ENCODE measurements around the gene DNAH11. TPM values are rescaled to one million over a fixed set of nuclear protein-coding genes. Genes with fewer than 3 reads are reported as not detected.

DNAH11 gene
- total and polyA plus RNA-seq, 8 donors, result 0.46 to 3.8 (median 1.1) TPM

DNA sequence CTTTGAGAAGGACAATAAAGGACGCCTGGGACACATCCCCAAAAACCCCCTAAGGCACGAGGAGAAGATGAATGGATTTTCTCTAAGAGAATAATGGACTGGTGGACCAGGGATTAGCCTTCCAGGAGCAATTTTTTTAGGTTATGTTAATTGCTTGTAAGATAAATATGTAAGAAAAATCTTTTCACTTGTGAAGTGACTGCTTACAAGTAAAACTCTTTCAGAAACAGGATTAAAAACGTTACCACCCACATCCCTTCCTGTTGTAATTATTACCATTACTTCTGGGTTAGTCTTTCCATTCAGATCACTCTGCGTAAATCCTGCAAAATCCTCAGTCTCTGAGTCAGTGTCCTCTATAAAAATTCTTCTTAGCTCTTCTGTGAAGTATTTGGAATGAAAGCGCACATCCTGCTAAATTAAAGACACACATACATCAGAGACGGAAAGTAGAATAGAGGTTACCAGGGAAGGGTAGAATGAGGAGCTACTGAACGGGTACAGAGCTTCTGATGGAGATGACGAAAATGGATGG is 368.6 kb downstream of the DNAH11 start:
- WGBS, 2 donors, result 87 to 89% methylated on average over 8 of the region's 8 CpGs
- H3K4me3 ChIP-seq, result no peak overlapping the region
- no peak overlapping the region for H3K27ac ChIP-seq
- no peaks in the 10 kb centered on the region for H3K9me3 ChIP-seq
- DNase-seq (no peak), FAIRE-seq (no peak), ATAC-seq (no peak)
- intact Hi-C loops (cut with DNase I), result no loop called here
- TF ChIP-seq, protein P1, sequence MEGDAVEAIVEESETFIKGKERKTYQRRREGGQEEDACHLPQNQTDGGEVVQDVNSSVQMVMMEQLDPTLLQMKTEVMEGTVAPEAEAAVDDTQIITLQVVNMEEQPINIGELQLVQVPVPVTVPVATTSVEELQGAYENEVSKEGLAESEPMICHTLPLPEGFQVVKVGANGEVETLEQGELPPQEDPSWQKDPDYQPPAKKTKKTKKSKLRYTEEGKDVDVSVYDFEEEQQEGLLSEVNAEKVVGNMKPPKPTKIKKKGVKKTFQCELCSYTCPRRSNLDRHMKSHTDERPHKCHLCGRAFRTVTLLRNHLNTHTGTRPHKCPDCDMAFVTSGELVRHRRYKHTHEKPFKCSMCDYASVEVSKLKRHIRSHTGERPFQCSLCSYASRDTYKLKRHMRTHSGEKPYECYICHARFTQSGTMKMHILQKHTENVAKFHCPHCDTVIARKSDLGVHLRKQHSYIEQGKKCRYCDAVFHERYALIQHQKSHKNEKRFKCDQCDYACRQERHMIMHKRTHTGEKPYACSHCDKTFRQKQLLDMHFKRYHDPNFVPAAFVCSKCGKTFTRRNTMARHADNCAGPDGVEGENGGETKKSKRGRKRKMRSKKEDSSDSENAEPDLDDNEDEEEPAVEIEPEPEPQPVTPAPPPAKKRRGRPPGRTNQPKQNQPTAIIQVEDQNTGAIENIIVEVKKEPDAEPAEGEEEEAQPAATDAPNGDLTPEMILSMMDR (IDR thresholded peaks at IDR 0.05), result no peak
- no peaks in the 10 kb centered on the region for H3K27me3 ChIP-seq
- H3K4me1 ChIP-seq, result no peaks in the 10 kb centered on the region
- peaks cover 0 to 9% (median 0%) of the 10 kb centered on the region in 3 donors for H3K36me3 ChIP-seq

DNA sequence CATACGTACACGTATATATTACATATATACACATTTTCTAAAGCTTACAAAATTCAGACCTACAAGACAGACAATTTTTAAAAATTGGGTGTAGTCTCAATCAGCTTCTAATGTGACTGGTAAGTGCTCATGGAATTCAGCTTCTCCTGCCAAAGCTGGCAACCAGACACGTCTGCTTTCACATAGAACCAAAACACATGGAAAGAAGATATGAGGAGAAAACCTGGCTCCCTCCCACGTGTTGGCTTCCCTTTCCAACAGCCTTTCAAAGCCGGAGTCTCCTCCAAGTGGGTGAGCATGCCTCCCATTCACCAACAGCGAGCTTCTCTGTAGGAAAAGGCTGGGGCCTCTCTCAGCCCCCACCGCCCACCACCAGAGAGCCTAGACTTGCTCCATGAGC is 369.5 kb downstream of the DNAH11 start:
- WGBS, 2 donors, result 63 to 64% methylated on average over 7 of the region's 7 CpGs
- Histone ChIP-seq H3K27ac (no peak overlapping the region), H3K27me3 (no peaks in the 10 kb centered on the region), H3K4me3 (no peak overlapping the region), H3K9me3 (no peaks in the 10 kb centered on the region), H3K36me3 (peaks cover 0 to 9% (median 0%) of the 10 kb centered on the region in 3 donors), H3K4me1 (no peaks in the 10 kb centered on the region)
- ATAC-seq (no peak), FAIRE-seq (no peak), DNase-seq (no peak)
- TF ChIP-seq, protein P1 (IDR thresholded peaks at IDR 0.05), result no peak
- intact Hi-C loops (cut with DNase I), result no loop called here

GRCh38 chr7:21912931-21913780 is 370.3 kb downstream of the DNAH11 start:
- FAIRE-seq (no peak), DNase-seq (no peak), ATAC-seq (no peak)
- H3K36me3 ChIP-seq, result peaks cover 0 to 4% (median 0%) of the 10 kb centered on the region in 3 donors
- H3K27ac ChIP-seq, result no peak overlapping the region
- intact Hi-C loops (cut with DNase I), result no loop called here
- no peaks in the 10 kb centered on the region for H3K9me3 ChIP-seq
- H3K4me3 ChIP-seq, result no peak overlapping the region
- WGBS, 2 donors, result 87 to 91% methylated on average over 8 of the region's 8 CpGs
- no peaks in the 10 kb centered on the region for H3K27me3 ChIP-seq
- no peaks in the 10 kb centered on the region for H3K4me1 ChIP-seq
- TF ChIP-seq, protein P1 (IDR thresholded peaks at IDR 0.05), result no peak

GRCh38 chr7:21914671-21915070 is 371.8 kb downstream of the DNAH11 start:
- Histone ChIP-seq H3K9me3 (no peaks in the 10 kb centered on the region), H3K4me1 (no peaks in the 10 kb centered on the region), H3K27ac (no peak overlapping the region), H3K27me3 (no peaks in the 10 kb centered on the region), H3K4me3 (no peak overlapping the region), H3K36me3 (peaks cover 0 to 4% (median 0%) of the 10 kb centered on the region in 3 donors)
- intact Hi-C loops (cut with DNase I), result no loop called here
- DNase-seq, result no peak
- TF ChIP-seq, protein P1 (IDR thresholded peaks at IDR 0.05), result no peak
- FAIRE-seq, result no peak
- 95 to 96% methylated on average over 5 of the region's 5 CpGs for WGBS, 2 donors
- no peak for ATAC-seq

GRCh38 chr7:21915140-21915539 is 372.3 kb downstream of the DNAH11 start:
- no peak for FAIRE-seq
- H3K9me3 ChIP-seq, result no peaks in the 10 kb centered on the region
- no peak overlapping the region for H3K27ac ChIP-seq
- DNase-seq, result no peak
- H3K27me3 ChIP-seq, result no peaks in the 10 kb centered on the region
- peaks cover 0 to 4% (median 0%) of the 10 kb centered on the region in 3 donors for H3K36me3 ChIP-seq
- TF ChIP-seq, protein P1 (IDR thresholded peaks at IDR 0.05), result no peak
- 92 to 96% methylated on average over 3 of the region's 3 CpGs for WGBS, 2 donors
- intact Hi-C loops (cut with DNase I), result no loop called here
- H3K4me3 ChIP-seq, result no peak overlapping the region
- ATAC-seq, result no peak
- H3K4me1 ChIP-seq, result no peaks in the 10 kb centered on the region

All from pancreas (tissue), 10 donors.